Caco-2 (cell line): ENCODE measurements around the gene HSPB2. TPM values are rescaled to one million over a fixed set of nuclear protein-coding genes. Genes with fewer than 3 reads are reported as not detected.

Experiments
- BruUV-seq: library from RNA; stranded (reverse); fragments of 400-500 nt; replicated peaks from 2 replicates; lab custom pipeline; 2021; lab: Mats Ljungman, UMichigan
- CTCF ChIA-PET: fragments of 300-600 bp; sonication (Branson Sonifier 250); formaldehyde crosslinking; loops from one replicate; lab custom pipeline; 2022; ENCODE audit warnings: antibody characterized with exemption; lab: Charles Lee
- POLR2A ChIA-PET: fragments of 300-600 bp; sonication (Branson Sonifier 250); formaldehyde crosslinking; loops from one replicate; lab custom pipeline; 2022; ENCODE audit warnings: antibody characterized with exemption; lab: Charles Lee
- DNase-seq, 2 experiments: peaks; one replicate each; pipeline versions ENCODE4 v3.0.0 to v3.0.0-alpha.2; 2020 to 2022
- H3K27me3 ChIP-seq: replicated peaks from 2 replicates; pipeline ENCODE4 v1.6.0; 2011; ENCODE audit warnings: low read length; ENCODE audit not compliant: control insufficient read depth, insufficient read depth
- H3K36me3 ChIP-seq: 2 replicates; pipeline ENCODE4 v1.5.1; 2011; ENCODE audit warnings: low read length; ENCODE audit not compliant: control insufficient read depth, insufficient read depth
- H3K4me1 ChIP-seq: fragments of 250-450 bp; sonication (Bioruptor Pico); 2 replicates; pipeline ENCODE4 v1.5.1; 2020; ENCODE audit warnings: mild to moderate bottlenecking
- H3K4me3 ChIP-seq: 2 replicates; pipeline ENCODE4 v1.5.1; 2011; ENCODE audit warnings: low read depth, mild to moderate bottlenecking, control low read depth, low read length
- H3K9me3 ChIP-seq: fragments of 250-450 bp; sonication (Bioruptor Pico); 2 replicates; pipeline ENCODE4 v1.5.1; 2020; ENCODE audit warnings: mild to moderate bottlenecking, moderate library complexity
- H3K27ac Mint-ChIP-seq: one replicate; pipeline ENCODE4 v1.8.0; 2022; ENCODE audit warnings: mixed read lengths; ENCODE audit not compliant: unreplicated experiment
- H3K27me3 Mint-ChIP-seq: one replicate; pipeline ENCODE4 v1.8.0; 2022; ENCODE audit warnings: mixed read lengths; ENCODE audit not compliant: insufficient read depth, unreplicated experiment
- H3K36me3 Mint-ChIP-seq: one replicate; pipeline ENCODE4 v1.8.0; 2022; ENCODE audit warnings: mild to moderate bottlenecking, mixed read lengths; ENCODE audit not compliant: insufficient read depth, unreplicated experiment
- H3K4me1 Mint-ChIP-seq: one replicate; pipeline ENCODE4 v1.8.0; 2022; ENCODE audit warnings: low read depth, mixed read lengths; ENCODE audit not compliant: unreplicated experiment
- H3K4me3 Mint-ChIP-seq: one replicate; pipeline ENCODE4 v1.8.0; 2022; ENCODE audit warnings: mild to moderate bottlenecking, moderate library complexity, mixed read lengths; ENCODE audit not compliant: unreplicated experiment
- H3K9me3 Mint-ChIP-seq: one replicate; pipeline ENCODE4 v1.8.0; 2022; ENCODE audit warnings: mixed read lengths; ENCODE audit not compliant: unreplicated experiment
- intact Hi-C: fragments of 100-400 bp; cut with micrococcal nuclease; formaldehyde crosslinking; loops from one replicate; pipeline ENCODE4 v1.10.0; 2022; ENCODE audit not compliant: unreplicated experiment
- total RNA-seq: library from RNA; stranded (reverse); gene quantifications from 2 replicates; pipeline ENCODE4 v1.2.3, GENCODE V29; 2022
- TF ChIP-seq, protein P1 (sequence below), 2 experiments: fragments of 200-600 bp in 1 of 2; IDR thresholded peaks; 1 replicate in 1 of 2; 2 replicates in 1 of 2; pipeline versions ENCODE4 v1.5.1 to v1.8.0; 2011 to 2022; ENCODE audit warnings: antibody characterized with exemption in 1 of 2, control low read depth in 1 of 2, inconsistent platforms in 1 of 2, low read depth in 1 of 2, low read length in 1 of 2, mild to moderate bottlenecking in 1 of 2, moderate library complexity in 1 of 2; ENCODE audit not compliant: insufficient read depth in 1 of 2, severe bottlenecking in 1 of 2, unreplicated experiment in 1 of 2

The HSPB2 gene
- total RNA-seq, 1 experiment from 2014 or later, result not detected

- Mint-ChIP-seq H3K9me3 (no peaks in the 10 kb centered on the region), H3K36me3 (no peaks in the 10 kb centered on the region), H3K27ac (no peak overlapping the region), H3K4me1 (no peaks in the 10 kb centered on the region), H3K27me3 (no peaks in the 10 kb centered on the region), H3K4me3 (no peak overlapping the region)
- no peak overlapping the region for H3K4me3 ChIP-seq
- TF ChIP-seq, protein P1, sequence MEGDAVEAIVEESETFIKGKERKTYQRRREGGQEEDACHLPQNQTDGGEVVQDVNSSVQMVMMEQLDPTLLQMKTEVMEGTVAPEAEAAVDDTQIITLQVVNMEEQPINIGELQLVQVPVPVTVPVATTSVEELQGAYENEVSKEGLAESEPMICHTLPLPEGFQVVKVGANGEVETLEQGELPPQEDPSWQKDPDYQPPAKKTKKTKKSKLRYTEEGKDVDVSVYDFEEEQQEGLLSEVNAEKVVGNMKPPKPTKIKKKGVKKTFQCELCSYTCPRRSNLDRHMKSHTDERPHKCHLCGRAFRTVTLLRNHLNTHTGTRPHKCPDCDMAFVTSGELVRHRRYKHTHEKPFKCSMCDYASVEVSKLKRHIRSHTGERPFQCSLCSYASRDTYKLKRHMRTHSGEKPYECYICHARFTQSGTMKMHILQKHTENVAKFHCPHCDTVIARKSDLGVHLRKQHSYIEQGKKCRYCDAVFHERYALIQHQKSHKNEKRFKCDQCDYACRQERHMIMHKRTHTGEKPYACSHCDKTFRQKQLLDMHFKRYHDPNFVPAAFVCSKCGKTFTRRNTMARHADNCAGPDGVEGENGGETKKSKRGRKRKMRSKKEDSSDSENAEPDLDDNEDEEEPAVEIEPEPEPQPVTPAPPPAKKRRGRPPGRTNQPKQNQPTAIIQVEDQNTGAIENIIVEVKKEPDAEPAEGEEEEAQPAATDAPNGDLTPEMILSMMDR (IDR thresholded peaks at IDR 0.05; ENCODE audit: insufficient read depth in 1 of 2, low read depth in 1 of 2, low read length in 1 of 2, severe bottlenecking in 1 of 2, unreplicated experiment in 1 of 2), result no peak
- ChIA-PET CTCF (no interaction called here), POLR2A (no interaction called here)
- DNase-seq, result no peak
- H3K36me3 ChIP-seq, result no peaks in the 10 kb centered on the region
- H3K27me3 ChIP-seq, result no peaks in the 10 kb centered on the region
- intact Hi-C loops, result no loop called here
- H3K9me3 ChIP-seq, result 0 out of 2 replicates have a peak, but pooled peaks cover 11% of the 10 kb centered on the region
- no TSS peak for BruUV-seq
- no peaks in the 10 kb centered on the region for H3K4me1 ChIP-seq
These were observed 39.0 kb downstream of the HSPB2 start for GRCh38 chr11:111951565-111951964.

DNA sequence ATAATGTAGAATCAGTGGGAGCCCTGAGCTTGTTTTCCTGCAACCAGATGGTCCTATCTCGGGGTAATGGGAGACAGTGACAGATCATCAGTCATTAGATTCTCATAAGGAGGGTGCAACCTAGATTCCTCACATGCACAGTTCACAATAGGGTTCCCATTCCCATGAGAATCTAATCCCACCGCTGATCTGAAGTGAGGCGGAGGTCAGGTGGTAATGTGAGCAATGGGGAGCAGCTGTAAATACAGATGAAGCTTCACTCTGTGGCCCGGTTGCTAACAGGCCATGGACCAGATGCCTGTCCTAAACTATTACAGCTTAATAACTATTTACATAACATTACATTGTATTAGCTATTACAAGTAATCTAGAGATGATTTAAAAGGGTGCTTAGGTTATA, 41.6 kb downstream of the HSPB2 start:
- no peaks in the 10 kb centered on the region for H3K4me1 ChIP-seq
- H3K27me3 ChIP-seq, result no peaks in the 10 kb centered on the region
- no peak overlapping the region for H3K4me3 ChIP-seq
- no TSS peak for BruUV-seq
- no peak for DNase-seq
- intact Hi-C loops, result no loop called here
- H3K9me3 ChIP-seq, result 0 out of 2 replicates have a peak, but pooled peaks cover 11% of the 10 kb centered on the region
- Mint-ChIP-seq H3K36me3 (no peaks in the 10 kb centered on the region), H3K27ac (no peak overlapping the region), H3K4me3 (no peak overlapping the region), H3K27me3 (no peaks in the 10 kb centered on the region), H3K4me1 (no peaks in the 10 kb centered on the region), H3K9me3 (peaks cover 9% of the 10 kb centered on the region)
- TF ChIP-seq, protein P1 (IDR thresholded peaks at IDR 0.05; ENCODE audit: insufficient read depth in 1 of 2, low read depth in 1 of 2, low read length in 1 of 2, severe bottlenecking in 1 of 2, unreplicated experiment in 1 of 2), result no peak
- ChIA-PET CTCF (interaction anchor here (2.4 kb wide), 1 partner anchor 28 kb away, joined by 12 read pairs; no protein-coding TSS in a partner anchor), POLR2A (no interaction called here)
- H3K36me3 ChIP-seq, result no peaks in the 10 kb centered on the region

DNA sequence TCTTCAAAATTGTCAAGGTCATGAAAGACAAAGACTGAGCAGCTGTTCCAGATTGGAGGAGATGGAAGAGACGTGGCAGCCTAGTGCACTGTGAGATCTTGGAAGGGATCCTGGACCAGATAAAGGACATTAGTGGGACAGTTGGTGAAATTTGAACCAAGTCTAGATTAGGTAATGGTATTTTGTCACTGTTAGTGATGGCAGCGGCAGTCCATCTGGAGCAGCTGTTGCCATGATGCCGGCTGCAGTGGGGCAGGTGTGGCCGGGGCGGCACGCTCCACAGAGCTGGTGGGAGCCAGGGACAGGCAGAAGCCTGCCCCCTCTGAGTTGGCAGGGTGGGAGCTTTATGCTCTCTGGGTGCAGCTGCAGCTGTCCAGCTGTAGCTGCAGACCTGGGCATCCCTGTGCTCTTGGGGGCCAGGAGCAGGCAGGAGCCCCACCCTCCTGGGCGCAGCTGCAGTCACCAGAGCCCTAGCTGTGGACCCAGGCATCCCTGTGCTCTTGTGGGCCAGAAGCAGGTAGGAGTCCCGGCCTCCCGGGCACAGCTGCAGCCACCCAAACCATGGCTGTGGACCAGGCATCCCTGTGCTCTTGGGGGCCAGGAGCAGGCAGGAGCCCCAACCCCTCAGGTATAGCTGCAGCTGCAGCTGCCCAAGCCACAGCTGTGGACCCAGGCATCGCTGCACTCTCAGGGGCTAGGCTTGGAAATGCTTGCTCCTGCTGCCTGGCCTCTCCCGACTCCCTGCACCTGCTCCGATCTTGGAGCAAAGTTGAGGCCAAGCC, 45.3 kb downstream of the HSPB2 start:
- DNase-seq, result no peak
- CTCF ChIA-PET, result interaction anchor here (1.7 kb wide), 1 partner anchor 24 kb away, joined by 6 read pairs; no protein-coding TSS in a partner anchor
- Histone ChIP-seq H3K36me3 (no peaks in the 10 kb centered on the region), H3K9me3 (no peaks in the 10 kb centered on the region), H3K27me3 (no peaks in the 10 kb centered on the region), H3K4me3 (no peak overlapping the region), H3K4me1 (no peaks in the 10 kb centered on the region)
- no TSS peak for BruUV-seq
- TF ChIP-seq, protein P1 (IDR thresholded peaks at IDR 0.05; ENCODE audit: insufficient read depth in 1 of 2, low read depth in 1 of 2, low read length in 1 of 2, severe bottlenecking in 1 of 2, unreplicated experiment in 1 of 2), result no peak
- Mint-ChIP-seq H3K9me3 (peaks cover 9% of the 10 kb centered on the region), H3K4me1 (peaks cover 13% of the 10 kb centered on the region), H3K36me3 (no peaks in the 10 kb centered on the region), H3K4me3 (no peak overlapping the region), H3K27ac (no peak overlapping the region), H3K27me3 (no peaks in the 10 kb centered on the region)
- POLR2A ChIA-PET, result no interaction called here
- intact Hi-C loops, result no loop called here
